T-helper 1 cell treated with Interleukin-12 subunit alpha and Interleukin-12 subunit beta and Interleukin-4 antibody, amounts not matched to agents 30 ng/mL and 1 ng/mL, for 36 hours (primary cell): Measurements from ENCODE around the gene TRABD2B. TPM values are rescaled to one million over a fixed set of nuclear protein-coding genes. Genes with fewer than 3 reads are reported as not detected.

Experiments
- total RNA-seq: library from RNA; stranded (reverse); gene quantifications from 2 replicates; pipeline ENCODE4 v1.2.3, GENCODE V29; 2022

TRABD2B gene
- total RNA-seq, 1 donor from 2014 or later: not detected

Other genes with a start within 250 kb of the TRABD2B start
- not detected in 2 replicates for gene SLC5A9, start 225.3 kb upstream of the TRABD2B start, total RNA-seq